GM19468 (cell line): Measurements from ENCODE around the gene ZNF70.
A peak's percentile ranks its signal among the peaks of the same experiment; 100 is the strongest.

Experiments used
- ATAC-seq: cut with Tn5 transposase; IDR thresholded peaks from one replicate; pipeline ENCODE4 v1.9.1; 2021; ENCODE audit warnings: mild to moderate bottlenecking, moderate library complexity, moderate number of reproducible peaks; ENCODE audit not compliant: unreplicated experiment; ENCODE audit errors: extremely low read depth

ZNF70 gene

DNA sequence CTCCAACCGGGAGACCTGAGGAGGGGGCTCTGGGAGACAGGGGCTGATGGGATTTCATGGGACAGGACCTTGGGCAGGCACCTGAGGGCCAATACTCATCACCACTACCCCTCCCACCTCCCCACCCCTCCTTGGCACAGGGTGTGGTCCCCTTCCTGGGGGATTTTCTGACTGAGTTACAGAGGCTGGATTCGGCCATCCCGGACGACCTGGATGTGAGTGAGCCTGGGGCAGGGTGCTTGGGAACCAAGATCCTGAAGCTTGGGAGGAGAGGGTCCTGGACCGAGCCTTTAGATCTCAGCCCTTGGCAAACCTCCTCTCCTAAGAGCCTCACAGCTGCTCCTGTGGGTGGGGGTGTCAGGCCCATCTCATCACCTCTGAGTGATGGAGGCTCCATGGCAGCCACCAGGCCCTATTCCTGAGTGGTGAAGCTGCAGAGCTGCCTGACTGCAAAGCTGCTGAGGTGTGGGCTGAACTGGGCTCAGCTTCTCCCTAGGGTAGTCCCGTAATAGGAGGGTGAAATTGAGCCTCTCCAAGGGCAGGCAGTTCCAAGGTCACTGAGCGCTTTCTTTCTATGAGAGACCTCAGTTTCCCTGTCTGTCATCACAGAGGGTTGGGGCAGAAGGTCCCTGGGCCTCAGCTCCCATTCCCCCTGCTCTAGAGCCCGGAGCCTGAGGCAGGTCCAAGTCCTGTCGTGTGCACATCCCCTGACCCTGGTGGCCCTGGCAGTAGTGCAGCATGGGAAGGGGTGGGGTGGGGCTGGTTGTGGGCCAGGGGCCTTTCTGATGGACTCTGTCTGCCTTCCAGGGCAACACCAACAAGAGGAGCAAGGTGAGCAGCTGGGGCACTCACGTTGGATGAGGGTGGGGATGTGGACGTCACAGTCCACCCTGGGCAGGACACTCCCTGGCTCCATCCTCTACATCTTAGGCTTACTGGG is 53.6 kb downstream of the ZNF70 start:
- no peak for ATAC-seq

DNA sequence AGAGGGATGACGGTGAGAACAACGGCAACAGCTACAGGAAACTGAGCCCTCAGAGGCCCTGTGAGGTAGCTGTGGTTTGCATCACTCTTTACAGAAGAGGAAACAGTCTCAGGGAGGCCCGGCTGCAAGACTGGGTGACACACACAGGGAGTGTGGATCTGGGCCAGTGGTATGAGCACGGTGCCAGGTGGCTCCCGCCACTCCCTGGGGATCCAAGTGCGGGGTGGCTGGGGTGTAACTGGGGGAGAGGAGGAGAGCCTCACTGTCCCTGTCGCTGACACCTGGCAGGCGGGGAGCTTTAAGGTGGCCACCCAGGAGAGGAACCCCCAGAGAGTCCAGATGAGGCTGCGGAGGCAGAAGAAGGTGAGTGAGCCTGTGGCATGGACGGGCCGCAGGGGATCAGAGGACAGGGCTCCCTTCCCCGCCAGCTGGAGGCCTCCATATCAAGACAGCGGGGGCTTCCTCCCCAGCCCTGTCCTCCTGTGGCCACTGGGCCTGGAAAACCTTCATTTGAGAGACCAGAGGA is 54.5 kb downstream of the ZNF70 start:
- peak; percentile 58 for ATAC-seq

DNA sequence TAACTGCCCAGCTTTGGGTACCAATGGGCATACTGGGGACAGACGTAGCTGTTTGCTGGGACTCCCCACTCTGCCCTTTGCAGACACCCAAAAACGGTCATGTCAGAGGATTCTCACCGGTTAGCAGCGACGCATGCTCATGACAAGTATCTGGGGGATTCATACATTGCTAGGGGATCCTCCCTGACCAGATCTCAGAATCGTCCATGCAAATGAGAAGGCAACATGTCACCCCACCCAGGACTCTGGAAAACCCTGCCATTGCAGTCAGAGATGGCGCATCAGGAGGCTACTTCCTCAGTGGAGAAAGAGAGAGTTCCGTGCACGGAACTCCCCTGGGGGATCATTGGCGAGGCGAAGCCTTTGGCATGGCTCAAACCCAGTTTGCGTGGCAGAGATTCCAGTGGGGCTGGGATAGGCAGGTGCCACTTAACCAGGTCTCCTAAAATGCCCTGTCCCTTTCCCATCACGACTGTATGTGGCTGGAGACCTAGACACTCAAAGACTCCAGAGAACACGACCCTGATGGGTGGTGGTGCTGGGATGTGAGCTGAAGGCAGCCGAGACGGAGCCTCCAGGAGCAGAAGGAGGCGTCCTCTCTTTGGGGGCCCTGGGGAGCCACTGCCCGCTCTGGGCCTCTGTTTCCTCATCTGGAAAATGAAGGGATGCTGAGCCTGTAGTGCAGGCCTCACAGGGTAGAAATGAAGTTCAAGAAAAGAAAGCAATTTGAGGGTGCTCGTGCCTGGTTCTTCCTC is 55.2 kb downstream of the ZNF70 start:
- no peak for ATAC-seq

DNA sequence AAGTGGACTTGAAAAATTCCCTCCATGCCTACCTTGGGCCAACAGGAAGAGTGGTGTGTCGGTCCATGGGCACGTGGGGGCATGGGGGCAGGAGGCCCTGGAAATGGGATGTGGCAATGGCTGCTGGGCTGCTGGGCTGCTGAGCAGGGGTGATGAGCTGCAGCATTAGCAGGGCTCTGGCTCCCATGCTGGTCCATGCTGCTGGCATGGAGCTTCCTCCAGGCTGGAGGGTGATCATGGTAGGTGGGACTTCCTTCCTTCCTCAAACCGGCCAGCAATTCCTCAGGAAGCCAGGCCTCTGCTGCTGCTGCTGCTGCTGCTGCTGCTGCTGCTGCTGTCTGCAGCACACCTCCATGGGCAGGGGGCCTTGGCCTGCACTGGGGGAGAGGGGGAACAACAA is 55.8 kb downstream of the ZNF70 start:
- no peak for ATAC-seq

DNA sequence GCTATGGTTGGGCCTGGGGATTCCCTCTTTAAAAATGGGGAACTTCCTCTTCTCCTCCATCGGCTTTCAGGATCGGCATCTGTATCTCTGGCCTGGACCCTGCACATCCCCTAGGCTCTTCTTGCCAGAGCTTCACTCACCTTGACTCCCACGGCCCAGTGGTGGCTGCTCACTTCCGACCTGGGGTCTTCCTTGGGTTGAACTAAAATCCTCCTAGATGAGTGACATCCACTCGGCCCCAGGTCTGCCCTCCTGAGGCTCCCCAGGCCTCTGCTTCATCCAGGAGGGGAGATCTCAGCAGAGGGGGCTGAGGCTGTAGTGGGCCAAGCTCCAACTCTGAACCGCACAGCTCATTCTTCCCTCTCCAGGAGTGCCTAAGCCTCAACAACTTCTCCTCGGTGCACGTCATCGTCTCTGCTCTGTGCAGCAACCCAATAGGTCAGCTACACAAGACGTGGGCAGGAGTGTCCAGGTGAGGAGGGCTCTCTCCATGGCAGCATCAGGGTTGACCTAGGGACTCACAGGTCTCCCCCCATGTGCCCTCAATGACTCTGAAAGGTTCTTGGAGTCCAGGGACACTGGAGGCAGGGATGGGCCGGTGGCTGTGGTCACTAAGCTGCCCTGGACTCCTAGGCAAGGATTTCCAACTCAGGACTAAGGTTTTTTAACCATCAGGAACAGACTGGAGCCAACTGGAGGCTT is 56.8 kb downstream of the ZNF70 start:
- no peak for ATAC-seq

DNA sequence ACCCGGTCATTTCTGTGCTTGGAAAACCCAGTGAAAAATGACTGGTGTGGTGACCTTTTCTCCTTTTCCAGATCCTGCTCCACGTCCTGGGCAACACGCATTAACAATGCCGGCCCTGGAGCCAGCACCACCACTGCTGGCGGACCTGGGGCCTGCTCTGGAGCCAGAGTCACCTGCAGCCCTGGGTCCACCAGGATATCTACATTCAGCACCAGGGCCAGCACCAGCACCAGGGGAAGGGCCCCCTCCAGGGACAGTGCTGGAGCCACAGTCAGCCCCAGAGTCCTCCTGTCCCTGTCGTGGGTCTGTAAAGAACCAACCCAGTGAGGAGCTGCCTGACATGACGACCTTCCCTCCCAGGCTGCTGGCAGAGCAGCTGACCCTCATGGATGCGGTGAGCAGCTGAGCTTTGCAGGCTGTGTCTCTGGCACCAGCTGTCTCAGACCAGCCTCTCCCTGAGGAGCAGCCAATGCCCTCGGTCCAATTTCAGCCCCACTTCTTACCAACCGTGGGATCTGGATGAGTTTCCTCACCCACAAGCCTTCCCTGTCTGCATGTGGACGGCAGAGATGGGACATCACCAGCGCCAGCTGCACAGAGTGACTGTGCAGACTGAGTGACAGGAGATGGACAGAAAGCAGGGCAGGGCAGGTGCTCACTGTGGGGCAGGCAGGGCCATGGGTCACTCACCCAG is 58.2 kb downstream of the ZNF70 start:
- no peak for ATAC-seq

DNA sequence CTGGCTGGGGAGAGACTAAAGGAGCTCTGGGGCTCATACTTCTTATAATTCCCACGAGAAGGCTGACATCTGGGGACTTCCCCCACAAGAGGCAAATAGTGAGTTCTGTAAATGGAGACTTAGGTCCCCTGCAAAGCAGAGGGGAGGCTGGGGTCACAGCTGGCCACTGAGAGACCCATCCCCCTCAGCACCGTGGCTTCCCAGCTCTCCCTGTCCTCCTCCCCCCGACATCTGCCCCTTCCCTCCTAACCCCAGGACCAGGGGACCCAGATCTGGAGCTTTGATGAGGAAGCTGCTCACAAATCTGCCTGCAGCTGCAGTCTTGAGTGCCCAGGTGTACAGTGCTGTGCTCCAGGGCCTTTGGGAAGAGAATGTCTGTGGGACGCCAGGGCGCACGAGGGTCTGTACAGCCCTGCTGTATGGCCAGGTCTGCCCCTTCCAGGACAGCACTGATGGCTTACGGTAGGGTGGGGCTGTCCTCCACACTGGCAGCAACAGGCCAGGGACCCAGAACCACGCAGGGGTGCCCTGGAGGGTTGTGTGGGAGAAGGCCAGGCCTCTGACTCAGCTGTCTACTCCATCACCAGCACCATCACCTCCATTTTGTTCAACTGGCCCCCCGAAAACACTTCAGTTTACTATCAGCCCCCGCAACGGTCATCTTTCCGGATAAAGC is 59.0 kb downstream of the ZNF70 start:
- ATAC-seq = no peak

DNA sequence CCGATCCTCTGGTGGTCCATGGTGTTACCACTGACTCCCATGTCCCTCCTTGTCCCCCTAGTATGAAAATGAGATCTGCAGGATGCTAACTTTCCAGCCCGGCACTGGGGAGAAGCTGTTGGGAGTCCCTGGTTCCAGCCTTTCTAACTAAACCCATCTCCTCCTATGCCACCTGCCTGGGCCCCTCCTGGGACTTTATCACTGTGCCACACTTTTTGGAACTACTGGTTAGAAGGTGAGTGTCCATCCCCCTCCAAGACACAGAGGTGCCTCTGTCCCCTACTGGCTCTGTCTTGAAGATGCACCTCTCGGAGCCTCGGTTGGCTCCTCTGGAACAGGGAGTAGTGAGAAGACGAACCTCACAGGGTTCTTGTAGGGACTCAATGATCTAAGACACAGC is 60.2 kb downstream of the ZNF70 start, which contains the start of gene RGL4:
Gene RGL4 (plus strand): TSS at position 301 of the 400 bp plus-strand sequence. CDS start 1,018 bp downstream, outside the sequence.
- no peak for ATAC-seq

DNA sequence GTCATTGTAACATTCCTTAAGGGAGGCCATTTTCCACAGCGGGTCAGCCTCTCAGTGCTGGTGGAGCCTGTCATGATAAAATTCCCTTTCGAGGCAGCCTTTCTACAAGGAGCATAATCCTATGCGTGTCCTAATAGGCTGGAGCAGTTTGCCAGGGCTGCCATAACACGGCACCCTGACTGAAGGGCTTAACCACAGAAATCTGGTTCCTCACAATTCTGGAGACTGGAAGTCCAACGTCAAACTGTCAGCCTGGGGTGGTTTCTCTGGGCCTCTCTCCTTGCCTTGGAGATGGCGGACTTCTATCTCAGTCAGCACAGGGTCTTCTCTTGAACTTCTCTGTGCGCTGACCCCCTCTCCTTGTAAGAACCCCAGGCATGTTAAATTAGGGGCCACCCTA is 61.5 kb downstream of the ZNF70 start:
- ATAC-seq = no peak
